Kidney epithelial cell (primary cell): ENCODE results near the gene RTP3. TPM values are rescaled to one million over a fixed set of nuclear protein-coding genes. Genes with fewer than 3 reads are reported as not detected.

Experiments
- DNase-seq: peaks from one replicate; pipeline ENCODE4 v3.0.0-alpha.2; 2010; ENCODE audit warnings: low read depth
- H3K27me3 ChIP-seq: 2 replicates; pipeline ENCODE4 v1.6.0; 2011; ENCODE audit warnings: low read length; ENCODE audit not compliant: control insufficient read depth, insufficient read depth
- H3K36me3 ChIP-seq: 2 replicates; pipeline ENCODE4 v1.5.1; 2011; ENCODE audit warnings: low read length; ENCODE audit not compliant: control insufficient read depth, insufficient read depth
- H3K4me3 ChIP-seq: 2 replicates; pipeline ENCODE4 v1.5.1; 2011; ENCODE audit warnings: low read depth, mild to moderate bottlenecking, control low read depth, low read length
- total RNA-seq: library from RNA; depleted of rRNA; stranded (reverse); fragments of >200 nt; gene quantifications from 2 replicates; pipeline ENCODE4 v1.2.3, GENCODE V29; 2015
- TF ChIP-seq, protein P1 (sequence below): IDR thresholded peaks from 2 replicates; pipeline ENCODE4 v1.5.1; 2011; ENCODE audit warnings: mild to moderate bottlenecking, moderate library complexity, low read length, control low read depth, inconsistent platforms; ENCODE audit not compliant: insufficient read depth, poor library complexity, severe bottlenecking

RTP3 gene
- total RNA-seq, 1 donor from 2014 or later, result not detected

DNA sequence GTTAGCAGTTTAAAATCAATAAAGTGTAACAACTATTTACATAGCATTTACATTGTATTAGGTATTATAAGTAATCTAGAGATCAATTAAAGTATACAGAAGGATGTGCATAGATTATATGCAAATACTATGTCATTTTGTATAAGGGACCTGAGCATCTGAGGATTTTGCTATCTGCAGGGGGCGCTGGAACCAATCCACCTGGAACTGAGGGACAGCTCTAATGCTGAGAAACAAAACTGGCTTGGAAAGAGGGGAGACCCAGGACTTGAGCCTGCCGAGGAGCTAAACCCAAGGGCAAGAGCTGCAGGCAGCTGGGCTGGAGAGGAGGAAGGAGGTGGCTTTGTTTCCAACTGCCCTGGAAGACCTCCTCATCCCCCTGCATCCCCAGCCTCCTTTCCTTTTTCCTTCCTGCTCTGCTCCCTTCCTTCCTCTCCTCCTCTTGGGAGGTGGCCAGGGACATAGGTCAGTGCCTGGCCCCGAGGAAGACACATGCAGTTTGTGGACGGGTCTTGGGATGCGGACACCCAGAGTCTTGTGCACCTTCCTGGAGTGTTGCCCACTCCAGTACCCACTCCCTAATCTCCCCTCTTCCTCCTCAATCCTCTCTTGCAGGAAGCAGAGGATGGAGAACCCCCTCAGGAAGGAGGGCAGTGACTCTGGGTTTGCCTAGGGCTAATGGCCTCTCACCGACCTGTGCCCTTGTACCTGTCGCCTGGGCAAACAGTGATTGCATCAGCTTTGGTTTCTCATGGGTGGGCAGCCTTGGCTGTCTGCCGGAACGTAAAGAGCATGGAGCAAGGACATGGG lies 825 bp upstream of the RTP3 start:
- TF ChIP-seq, protein P1, sequence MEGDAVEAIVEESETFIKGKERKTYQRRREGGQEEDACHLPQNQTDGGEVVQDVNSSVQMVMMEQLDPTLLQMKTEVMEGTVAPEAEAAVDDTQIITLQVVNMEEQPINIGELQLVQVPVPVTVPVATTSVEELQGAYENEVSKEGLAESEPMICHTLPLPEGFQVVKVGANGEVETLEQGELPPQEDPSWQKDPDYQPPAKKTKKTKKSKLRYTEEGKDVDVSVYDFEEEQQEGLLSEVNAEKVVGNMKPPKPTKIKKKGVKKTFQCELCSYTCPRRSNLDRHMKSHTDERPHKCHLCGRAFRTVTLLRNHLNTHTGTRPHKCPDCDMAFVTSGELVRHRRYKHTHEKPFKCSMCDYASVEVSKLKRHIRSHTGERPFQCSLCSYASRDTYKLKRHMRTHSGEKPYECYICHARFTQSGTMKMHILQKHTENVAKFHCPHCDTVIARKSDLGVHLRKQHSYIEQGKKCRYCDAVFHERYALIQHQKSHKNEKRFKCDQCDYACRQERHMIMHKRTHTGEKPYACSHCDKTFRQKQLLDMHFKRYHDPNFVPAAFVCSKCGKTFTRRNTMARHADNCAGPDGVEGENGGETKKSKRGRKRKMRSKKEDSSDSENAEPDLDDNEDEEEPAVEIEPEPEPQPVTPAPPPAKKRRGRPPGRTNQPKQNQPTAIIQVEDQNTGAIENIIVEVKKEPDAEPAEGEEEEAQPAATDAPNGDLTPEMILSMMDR, result peak; percentile 32
- Histone ChIP-seq H3K36me3 (no peaks in the 10 kb centered on the region), H3K27me3 (no peaks in the 10 kb centered on the region), H3K4me3 (no peak overlapping the region)
- DNase-seq, result no peak

DNA sequence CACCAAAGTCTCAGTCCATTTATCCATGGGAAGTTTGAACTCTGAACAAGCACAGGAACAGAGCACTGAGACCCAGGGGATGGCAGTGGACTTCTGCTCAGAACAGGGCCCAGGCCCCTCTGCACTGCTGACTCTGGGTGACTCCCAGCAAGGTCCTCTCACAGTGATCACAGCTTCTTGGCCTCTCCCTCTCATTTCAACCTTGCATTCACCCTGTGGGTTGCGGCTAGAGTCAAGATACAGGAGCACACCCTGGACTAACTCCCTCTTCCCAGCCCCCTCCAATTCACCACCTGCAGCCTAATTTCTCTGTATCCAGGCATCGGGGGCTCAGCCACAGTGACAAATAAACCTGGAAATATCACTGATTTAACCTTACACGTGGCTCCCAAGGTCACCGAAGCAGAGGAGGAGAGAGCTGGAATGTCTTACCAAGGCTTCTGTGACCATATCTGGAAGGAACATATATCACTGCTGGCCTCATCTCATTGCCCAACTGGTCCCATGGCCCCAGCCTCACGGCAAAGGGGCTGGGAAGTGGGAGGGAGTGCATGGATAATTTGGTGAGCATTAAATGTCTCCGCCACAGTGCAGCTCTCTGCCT lies 1.2 kb downstream of the RTP3 start:
- DNase-seq, result no peak
- H3K36me3 ChIP-seq, result no peaks in the 10 kb centered on the region
- H3K27me3 ChIP-seq, result no peaks in the 10 kb centered on the region
- H3K4me3 ChIP-seq, result no peak overlapping the region
- TF ChIP-seq, protein P1, result no peak

DNA sequence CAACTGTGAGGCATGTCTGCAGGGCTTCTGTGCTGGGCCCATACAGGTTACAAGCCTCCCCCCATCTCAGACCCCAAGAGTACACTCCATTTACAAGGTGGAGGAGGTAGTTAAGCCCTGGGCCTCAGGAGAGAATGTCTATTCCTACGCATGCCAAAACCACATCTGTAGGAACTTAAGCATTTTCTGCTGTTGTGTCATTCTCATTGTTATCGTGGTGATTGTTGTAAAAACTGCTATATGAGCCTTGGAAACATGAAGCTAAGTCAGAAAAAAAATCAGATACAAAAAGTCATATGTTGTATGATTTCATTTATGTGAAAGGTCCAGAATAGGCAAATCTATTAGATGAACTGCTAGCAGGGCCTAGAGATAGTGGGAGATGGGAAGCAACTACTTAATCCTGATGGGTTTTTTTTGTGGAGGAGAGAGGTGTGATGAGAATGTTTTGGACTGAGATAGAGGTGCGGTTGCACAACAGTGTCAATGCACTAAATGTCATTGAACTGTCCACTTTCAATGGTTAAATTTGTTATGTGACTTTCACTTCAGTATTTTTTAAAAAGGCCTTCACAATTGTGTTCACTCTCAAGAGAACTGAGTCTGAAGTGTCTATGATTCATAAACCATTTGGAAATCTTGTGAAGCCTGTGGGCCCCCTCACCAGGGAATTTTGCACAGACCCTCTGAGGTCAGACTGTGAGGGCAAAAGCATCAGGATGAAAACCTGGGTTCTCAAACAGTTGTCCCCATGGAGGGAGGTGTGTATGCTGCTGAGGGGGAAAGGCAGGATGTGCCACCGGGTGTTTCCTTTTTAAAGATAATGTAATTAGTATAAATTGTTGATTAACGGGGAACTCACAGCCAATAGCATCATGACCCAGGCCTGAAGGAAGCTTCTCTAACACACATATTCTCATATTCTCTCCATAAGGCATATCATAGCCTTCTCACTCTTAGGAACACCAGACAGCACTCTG lies 3.2 kb downstream of the RTP3 start:
- no peaks in the 10 kb centered on the region for H3K36me3 ChIP-seq
- H3K4me3 ChIP-seq, result no peak overlapping the region
- no peaks in the 10 kb centered on the region for H3K27me3 ChIP-seq
- TF ChIP-seq, protein P1, result no peak
- DNase-seq, result no peak

DNA sequence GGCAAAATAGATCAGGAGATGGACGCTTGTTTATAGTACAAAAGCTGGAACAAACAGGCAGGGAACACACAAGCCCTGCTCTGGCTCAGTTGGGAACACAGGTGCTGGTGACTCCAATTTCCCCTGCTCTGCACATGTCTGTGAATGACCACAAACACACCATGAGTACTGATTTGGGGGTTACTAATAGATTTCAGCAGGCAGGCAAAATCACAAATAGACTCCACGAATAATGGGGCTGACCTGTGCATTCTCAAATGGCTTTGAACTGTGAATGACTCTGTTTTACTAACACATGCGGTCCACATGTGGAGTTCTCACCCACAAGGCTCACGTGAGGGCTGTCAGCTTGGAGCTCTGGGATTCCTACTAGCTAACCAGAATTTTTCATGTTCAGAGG lies 3.9 kb downstream of the RTP3 start:
- Histone ChIP-seq H3K4me3 (no peak overlapping the region), H3K27me3 (no peaks in the 10 kb centered on the region), H3K36me3 (no peaks in the 10 kb centered on the region)
- TF ChIP-seq, protein P1, result no peak
- DNase-seq, result no peak

DNA sequence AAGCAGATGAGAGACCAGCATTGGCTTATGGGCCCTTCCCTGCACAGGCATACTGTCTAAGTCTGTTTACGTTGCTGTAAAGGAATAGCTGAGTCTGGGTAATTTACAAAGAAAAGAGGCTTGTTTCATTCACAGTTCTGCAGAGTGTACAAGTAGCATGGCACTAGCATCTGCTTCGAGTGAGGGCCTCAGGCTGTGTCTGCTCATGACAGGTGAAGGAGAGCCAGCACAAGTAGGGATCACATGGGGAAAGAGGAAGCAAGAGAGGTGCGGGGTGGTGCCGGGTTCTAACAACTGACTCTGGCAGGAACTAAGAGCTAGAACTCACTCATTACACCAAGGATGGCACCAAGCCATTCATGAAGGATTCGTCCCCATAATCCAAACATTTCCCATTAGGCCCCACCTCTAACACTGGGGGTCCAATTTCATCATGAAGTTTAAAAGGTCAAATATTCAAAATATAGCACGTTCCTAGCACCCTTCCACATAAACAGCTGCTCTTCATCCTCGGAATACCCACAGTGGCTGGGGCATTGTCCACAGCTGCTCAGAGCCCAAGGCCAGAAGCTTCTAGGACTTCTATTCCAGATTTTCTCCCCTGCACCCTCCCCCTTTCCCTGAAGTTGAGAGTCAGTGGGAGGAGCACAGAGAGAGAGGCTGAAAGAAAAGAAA lies 5.6 kb downstream of the RTP3 start:
- H3K4me3 ChIP-seq, result no peak overlapping the region
- no peak for DNase-seq
- TF ChIP-seq, protein P1, result no peak

More for the DNA sequence above, 5.6 kb downstream of the RTP3 start:
- Histone ChIP-seq H3K36me3 (no peaks in the 10 kb centered on the region), H3K27me3 (no peaks in the 10 kb centered on the region)
